ENCODE results near the gene FCHSD2.

FCHSD2 gene

GRCh38 chr11:72921028-72921716, 220.9 kb downstream of the FCHSD2 start:
- H3K9me3 ChIP-seq (ENCODE audit: insufficient read depth, low read length, severe bottlenecking) = no peaks in the 10 kb centered on the region
- H2AFZ ChIP-seq (ENCODE audit: low read depth, low read length) = no peak overlapping the region
- H3K36me3 ChIP-seq (ENCODE audit: insufficient read depth, low read length) = peaks cover 18% of the 10 kb centered on the region; the same call in 1 of the 2 replicates
- no peak for TF ChIP-seq CTCF (IDR thresholded peaks at IDR 0.05; ENCODE audit: borderline replicate concordance, extremely low read depth, low read length, poor library complexity, severe bottlenecking)
- TF ChIP-seq EZH2 (IDR thresholded peaks at IDR 0.05; ENCODE audit: borderline replicate concordance, low read depth, low read length, severe bottlenecking) = no peak
- no peak overlapping the region for H3K4me3 ChIP-seq (ENCODE audit: low read depth in 1 of 2, low read length in 2 of 2)
- H3K4me2 ChIP-seq (ENCODE audit: insufficient read depth, low read length) = no peak overlapping the region
- no peak overlapping the region for H3K27ac ChIP-seq (ENCODE audit: low read length)
- DNase-seq (no peak), ATAC-seq (ENCODE audit: insufficient read depth, low read depth) (no peak)
- H3K4me1 ChIP-seq (ENCODE audit: insufficient read depth, low read length) = no peaks in the 10 kb centered on the region
- no peak overlapping the region for H3K9ac ChIP-seq (ENCODE audit: low read depth, low read length)
- H4K20me1 ChIP-seq (ENCODE audit: insufficient read depth, low read length) = no peaks in the 10 kb centered on the region
- no peaks in the 10 kb centered on the region for H3K27me3 ChIP-seq (ENCODE audit: insufficient read depth, low read length, poor library complexity)
- no peaks in the 10 kb centered on the region for H3K79me2 ChIP-seq (ENCODE audit: insufficient read depth, low read length)

DNA sequence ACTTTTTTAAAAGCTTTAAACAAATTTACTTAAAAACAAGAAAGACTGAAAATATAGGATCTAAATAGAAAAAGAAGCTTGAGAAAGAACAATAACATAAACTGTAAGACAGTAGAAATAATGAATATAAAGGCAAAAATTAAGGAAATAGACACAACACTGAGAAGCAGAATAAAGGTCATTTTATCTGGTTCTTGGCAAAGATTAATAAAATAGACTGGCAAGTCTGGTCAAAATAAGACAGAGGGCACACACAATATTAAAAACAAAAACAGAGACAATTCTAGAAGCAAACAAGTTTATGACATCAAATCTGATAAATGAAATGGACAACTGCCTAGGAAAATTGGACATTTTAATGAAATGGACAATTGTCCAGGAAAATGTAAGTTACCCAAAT, 222.1 kb downstream of the FCHSD2 start:
- no peak overlapping the region for H3K4me3 ChIP-seq (ENCODE audit: low read depth in 1 of 2, low read length in 2 of 2)
- no peaks in the 10 kb centered on the region for H3K27me3 ChIP-seq (ENCODE audit: insufficient read depth, low read length, poor library complexity)
- H3K4me1 ChIP-seq (ENCODE audit: insufficient read depth, low read length) = no peaks in the 10 kb centered on the region
- H3K27ac ChIP-seq (ENCODE audit: low read length) = no peak overlapping the region
- no peaks in the 10 kb centered on the region for H3K9me3 ChIP-seq (ENCODE audit: insufficient read depth, low read length, severe bottlenecking)
- no peak overlapping the region for H3K9ac ChIP-seq (ENCODE audit: low read depth, low read length)
- peaks cover 24% of the 10 kb centered on the region; the same call in 1 of the 2 replicates for H3K36me3 ChIP-seq (ENCODE audit: insufficient read depth, low read length)
- H3K4me2 ChIP-seq (ENCODE audit: insufficient read depth, low read length) = no peak overlapping the region
- ATAC-seq (ENCODE audit: insufficient read depth, low read depth) (no peak), DNase-seq (no peak)
- H4K20me1 ChIP-seq (ENCODE audit: insufficient read depth, low read length) = no peaks in the 10 kb centered on the region
- no peaks in the 10 kb centered on the region for H3K79me2 ChIP-seq (ENCODE audit: insufficient read depth, low read length)
- TF ChIP-seq EZH2 (IDR thresholded peaks at IDR 0.05; ENCODE audit: borderline replicate concordance, low read depth, low read length, severe bottlenecking) (no peak), CTCF (IDR thresholded peaks at IDR 0.05; ENCODE audit: borderline replicate concordance, extremely low read depth, low read length, poor library complexity, severe bottlenecking) (no peak)
- no peak overlapping the region for H2AFZ ChIP-seq (ENCODE audit: low read depth, low read length)

GRCh38 chr11:72918851-72919250, 223.3 kb downstream of the FCHSD2 start:
- Histone ChIP-seq H3K4me3 (ENCODE audit: low read depth in 1 of 2, low read length in 2 of 2) (no peak overlapping the region), H3K9ac (ENCODE audit: low read depth, low read length) (no peak overlapping the region), H3K4me1 (ENCODE audit: insufficient read depth, low read length) (no peaks in the 10 kb centered on the region), H3K4me2 (ENCODE audit: insufficient read depth, low read length) (no peak overlapping the region), H2AFZ (ENCODE audit: low read depth, low read length) (no peak overlapping the region), H3K27ac (ENCODE audit: low read length) (no peak overlapping the region), H4K20me1 (ENCODE audit: insufficient read depth, low read length) (no peaks in the 10 kb centered on the region), H3K9me3 (ENCODE audit: insufficient read depth, low read length, severe bottlenecking) (no peaks in the 10 kb centered on the region), H3K27me3 (ENCODE audit: insufficient read depth, low read length, poor library complexity) (no peaks in the 10 kb centered on the region), H3K36me3 (ENCODE audit: insufficient read depth, low read length) (peaks cover 25% of the 10 kb centered on the region; the same call in 1 of the 2 replicates), H3K79me2 (ENCODE audit: insufficient read depth, low read length) (no peaks in the 10 kb centered on the region)
- DNase-seq (no peak), ATAC-seq (ENCODE audit: insufficient read depth, low read depth) (no peak)
- TF ChIP-seq EZH2 (IDR thresholded peaks at IDR 0.05; ENCODE audit: borderline replicate concordance, low read depth, low read length, severe bottlenecking) = no peak

DNA sequence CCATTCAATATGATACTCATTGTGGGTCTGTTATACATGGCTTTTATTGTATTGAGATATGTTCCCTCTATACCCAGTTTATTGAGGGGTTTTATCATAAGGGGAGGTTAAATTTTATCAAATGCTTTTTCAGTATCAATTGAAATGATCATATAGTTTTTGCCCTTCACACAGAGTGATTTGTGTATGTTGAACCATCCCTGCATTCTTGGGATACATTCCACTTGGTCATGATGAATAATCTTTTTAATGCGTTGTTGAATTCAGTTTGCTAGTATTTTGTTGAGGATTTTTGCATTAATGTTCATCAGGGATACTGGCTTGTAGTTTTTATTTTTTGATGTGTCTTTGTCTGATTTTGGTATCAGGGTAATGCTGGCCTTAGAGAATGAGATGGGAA, 229.9 kb downstream of the FCHSD2 start:
- no peak overlapping the region for H2AFZ ChIP-seq (ENCODE audit: low read depth, low read length)
- H3K36me3 ChIP-seq (ENCODE audit: insufficient read depth, low read length) = peaks cover 26% of the 10 kb centered on the region; the same call in 1 of the 2 replicates

More for the DNA sequence above, 229.9 kb downstream of the FCHSD2 start:
- Histone ChIP-seq H3K79me2 (ENCODE audit: insufficient read depth, low read length) (no peaks in the 10 kb centered on the region), H3K9me3 (ENCODE audit: insufficient read depth, low read length, severe bottlenecking) (peaks cover 32% of the 10 kb centered on the region), H3K4me3 (ENCODE audit: low read depth in 1 of 2, low read length in 2 of 2) (no peak overlapping the region), H3K4me2 (ENCODE audit: insufficient read depth, low read length) (no peak overlapping the region), H3K27ac (ENCODE audit: low read length) (no peak overlapping the region), H3K27me3 (ENCODE audit: insufficient read depth, low read length, poor library complexity) (no peaks in the 10 kb centered on the region), H3K9ac (ENCODE audit: low read depth, low read length) (no peak overlapping the region), H4K20me1 (ENCODE audit: insufficient read depth, low read length) (no peaks in the 10 kb centered on the region), H3K4me1 (ENCODE audit: insufficient read depth, low read length) (no peaks in the 10 kb centered on the region)
- TF ChIP-seq EZH2 (IDR thresholded peaks at IDR 0.05; ENCODE audit: borderline replicate concordance, low read depth, low read length, severe bottlenecking) (no peak), CTCF (IDR thresholded peaks at IDR 0.05; ENCODE audit: borderline replicate concordance, extremely low read depth, low read length, poor library complexity, severe bottlenecking) (no peak)
- ATAC-seq (ENCODE audit: insufficient read depth, low read depth) (no peak), DNase-seq (no peak)

Data from DND-41 (cell line).